HEK293T (cell line): Measurements from ENCODE around the gene SLC26A8.

Source experiments
- ARNT ChIP-seq: fragments of 450-650 bp; IDR thresholded peaks from 2 replicates; pipeline ENCODE4 v1.6.1; 2017; ENCODE audit warnings: mild to moderate bottlenecking
- FOXA1 ChIP-seq: fragments of 450-650 bp; IDR thresholded peaks from 2 replicates; pipeline ENCODE4 v1.6.1; 2016; ENCODE audit warnings: mild to moderate bottlenecking
- FOXK2 ChIP-seq: fragments of 450-650 bp; IDR thresholded peaks from 2 replicates; pipeline ENCODE4 v1.6.1; 2016; ENCODE audit warnings: mild to moderate bottlenecking
- HDGF ChIP-seq: fragments of 450-650 bp; IDR thresholded peaks from 2 replicates; pipeline ENCODE4 v1.6.1; 2017; ENCODE audit warnings: antibody characterized with exemption, borderline replicate concordance
- L3MBTL2 ChIP-seq: fragments of 450-650 bp; conservative IDR thresholded peaks from 2 replicates; pipeline ENCODE4 v1.6.1; 2016; ENCODE audit warnings: mild to moderate bottlenecking
- LEF1 ChIP-seq: fragments of 450-650 bp; IDR thresholded peaks from 2 replicates; pipeline ENCODE4 v1.6.1; 2017; ENCODE audit warnings: mild to moderate bottlenecking, borderline replicate concordance
- NFRKB ChIP-seq: fragments of 450-650 bp; IDR thresholded peaks from 2 replicates; pipeline ENCODE4 v1.6.1; 2016; ENCODE audit warnings: mild to moderate bottlenecking, moderate library complexity
- SP1 ChIP-seq: fragments of 450-650 bp; IDR thresholded peaks from 2 replicates; pipeline ENCODE4 v1.6.1; 2017
- SUZ12 ChIP-seq: fragments of 450-650 bp; IDR thresholded peaks from 2 replicates; pipeline ENCODE4 v1.6.1; 2016; ENCODE audit warnings: mild to moderate bottlenecking
- ZNF384 ChIP-seq: fragments of 450-650 bp; IDR thresholded peaks from 2 replicates; pipeline ENCODE4 v1.6.1; 2016

GRCh38 chr6:35960187-35960586 is 64.3 kb downstream of the SLC26A8 start:
- TF ChIP-seq FOXK2: no peak
- TF ChIP-seq L3MBTL2: no peak
- TF ChIP-seq SP1: no peak
- TF ChIP-seq LEF1: no peak
- TF ChIP-seq FOXA1: no peak
- no peak for TF ChIP-seq ZNF384
- no peak for TF ChIP-seq SUZ12
- TF ChIP-seq NFRKB: no peak
- TF ChIP-seq ARNT: no peak
- TF ChIP-seq HDGF: no peak
